AML-193 (cell line): ENCODE data around the gene PWWP2B.

Source experiments
- DNase-seq, 2 experiments: peaks; one replicate each; lab custom pipeline; 2025; lab: John Stamatoyannopoulos, UW

The PWWP2B gene

DNA sequence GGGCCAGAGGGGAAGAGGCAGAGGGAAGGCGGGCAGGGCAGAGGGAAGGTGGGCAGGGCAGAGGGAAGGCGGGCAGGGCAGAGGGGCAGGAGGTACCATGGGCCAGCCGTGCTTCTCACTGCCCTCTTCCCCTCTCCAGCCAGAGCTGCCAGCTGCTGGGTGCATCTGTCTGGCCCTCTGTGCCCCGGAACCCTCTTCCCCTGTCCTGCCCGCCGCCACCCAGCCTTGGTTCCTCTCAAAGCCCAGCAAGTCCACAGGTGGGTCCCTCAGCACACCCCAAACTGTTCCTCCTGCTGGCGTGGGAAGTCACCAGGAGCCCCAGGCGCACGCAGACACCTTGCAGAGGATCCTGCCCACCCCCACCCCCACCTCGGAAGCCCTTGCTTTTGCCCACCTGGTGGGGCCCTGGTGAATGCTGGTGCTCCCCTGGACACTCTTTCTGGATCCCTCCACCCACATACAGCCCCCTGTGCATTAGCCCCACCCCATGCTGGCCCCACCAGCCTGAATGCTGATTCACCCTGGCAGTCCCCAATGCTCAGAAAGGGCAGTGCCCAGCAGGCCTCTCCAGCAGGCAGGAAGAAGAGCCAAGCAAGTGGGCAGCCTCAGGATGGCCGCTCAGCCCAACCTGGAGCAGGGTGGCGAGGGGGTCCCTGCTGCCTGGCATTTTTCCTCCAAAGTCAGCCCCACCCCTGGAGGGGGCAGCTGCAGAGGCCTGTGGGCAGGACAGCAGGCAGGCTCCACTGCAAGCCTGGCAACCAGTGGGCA, 1.9 kb upstream of the PWWP2B start:
- no peak for DNase-seq

DNA sequence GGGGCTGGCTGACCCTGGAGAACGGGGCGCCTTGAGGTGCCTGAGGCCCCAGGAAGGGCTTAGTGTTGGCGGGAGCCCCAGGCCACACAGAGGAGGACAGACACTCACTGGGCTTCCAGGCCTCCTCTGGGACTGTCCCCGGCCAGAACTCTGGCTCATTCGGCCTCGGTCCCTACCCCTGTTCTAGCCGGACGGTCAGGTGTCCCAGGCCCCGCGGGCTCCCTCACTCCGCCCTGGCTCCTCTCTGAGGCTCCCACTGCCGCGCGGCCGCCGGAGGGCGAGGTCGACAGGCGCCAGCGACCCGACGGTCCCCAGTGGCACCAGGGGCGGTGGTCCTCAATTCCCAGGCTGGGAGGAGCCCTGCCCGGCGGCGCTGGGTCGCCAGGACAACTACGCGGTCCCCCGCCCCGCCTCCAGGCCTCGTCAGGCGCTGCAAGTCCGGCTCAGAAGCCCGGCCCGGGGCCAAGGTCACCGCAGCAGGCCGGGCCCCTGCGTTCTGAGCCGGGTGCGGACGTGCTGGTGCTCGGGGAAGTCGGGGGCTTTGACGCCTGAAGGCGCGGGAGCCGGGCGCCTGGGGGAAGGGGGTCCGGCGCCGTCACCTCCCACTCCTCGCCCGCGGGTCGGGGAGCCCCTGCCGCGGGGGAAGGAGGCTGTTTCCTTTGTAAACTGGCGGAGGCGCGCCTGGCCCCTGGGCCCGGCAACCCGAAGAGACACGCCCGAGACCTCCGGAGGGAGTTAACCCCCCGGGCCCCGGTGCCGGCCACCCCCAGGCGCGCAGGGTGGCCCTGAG, 1.1 kb upstream of the PWWP2B start:
- peak in 1 of 2 experiments; percentile 14 for DNase-seq

DNA sequence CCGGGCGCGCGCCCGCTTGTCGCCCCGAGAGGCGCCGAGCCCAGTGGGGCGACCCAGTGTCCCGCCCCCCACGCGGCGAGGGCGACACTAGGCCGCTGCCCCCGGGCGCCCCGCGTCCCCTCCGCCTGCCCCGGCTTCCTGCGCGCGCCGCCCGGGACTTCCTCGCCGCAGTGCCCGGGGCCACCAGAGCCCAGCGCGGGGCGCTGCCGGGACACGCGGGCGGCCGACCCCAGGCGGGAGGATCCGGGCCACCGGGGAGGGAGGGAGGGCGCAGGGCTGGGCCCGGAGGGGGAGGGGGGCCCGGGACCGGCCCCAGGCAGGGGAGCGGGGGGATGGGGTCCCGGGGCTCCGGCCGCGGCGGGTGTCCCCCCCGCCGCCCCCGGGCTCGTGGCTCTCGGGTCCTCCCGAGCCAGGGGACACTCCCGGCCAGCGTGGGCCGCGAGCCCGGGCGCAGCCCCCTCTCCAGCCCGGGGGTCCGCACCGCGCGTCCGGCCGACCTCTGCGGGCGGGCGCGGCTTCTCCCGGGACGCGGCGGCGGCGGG, 435 bp upstream of the PWWP2B start:
- DNase-seq = peak; percentile 22 to 30

- DNase-seq = peak; percentile 21 to 38
Observed at GRCh38 chr10:132397671-132398565, 918 bp downstream of the PWWP2B start.

DNA sequence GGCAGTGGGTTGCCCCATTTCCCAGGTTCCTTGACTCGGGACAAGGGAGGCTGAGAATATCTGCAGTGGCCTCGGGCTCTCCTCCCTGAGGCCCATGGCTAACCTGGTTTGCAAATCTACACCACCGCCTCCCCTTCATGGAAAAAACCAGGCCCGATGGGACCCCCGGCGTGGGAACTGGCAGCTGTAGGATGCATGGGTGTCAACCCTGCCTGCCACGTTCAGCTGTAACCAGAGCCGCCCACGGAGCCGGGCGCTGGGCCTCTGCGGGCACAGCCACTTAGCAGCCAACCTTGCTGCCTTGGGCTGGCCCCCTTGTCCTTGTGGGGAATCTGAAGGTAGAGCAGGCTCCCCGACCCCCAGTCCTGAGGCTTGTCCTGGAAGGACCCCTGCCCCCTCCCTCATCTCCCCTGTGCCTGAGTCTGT, 1.6 kb downstream of the PWWP2B start:
- no peak for DNase-seq

- no peak for DNase-seq
Observed at GRCh38 chr10:132399117-132400035, 2.4 kb downstream of the PWWP2B start.

DNA sequence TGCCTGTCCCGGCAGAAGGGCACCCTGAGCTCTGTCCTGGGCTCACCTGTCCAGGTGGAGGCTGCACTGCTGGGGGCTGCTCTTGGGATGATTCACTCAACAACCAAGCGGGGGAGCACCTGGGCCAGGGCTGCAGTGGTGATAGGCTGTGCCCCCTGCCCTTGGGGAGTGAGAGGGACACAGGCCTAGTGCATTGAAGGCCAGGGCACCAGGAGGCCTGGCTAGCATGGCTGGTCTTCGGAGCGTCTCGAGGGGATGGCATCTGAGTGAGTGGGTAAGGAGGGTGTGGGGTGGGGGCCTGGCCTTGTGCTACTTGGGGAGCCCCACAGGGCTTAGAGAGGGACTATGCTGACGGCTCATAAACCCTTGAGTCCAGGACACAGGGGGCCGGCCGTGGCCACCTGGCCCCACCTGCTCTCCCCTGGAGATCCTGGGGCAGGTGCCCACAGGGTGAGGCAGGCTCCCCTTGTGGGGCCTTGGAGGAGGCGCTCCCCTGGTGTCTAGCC, 3.1 kb downstream of the PWWP2B start:
- DNase-seq = no peak

- DNase-seq = no peak
Observed at GRCh38 chr10:132400547-132401151, 3.6 kb downstream of the PWWP2B start.

- DNase-seq = no peak
Observed at GRCh38 chr10:132401401-132402118, 4.6 kb downstream of the PWWP2B start.

DNA sequence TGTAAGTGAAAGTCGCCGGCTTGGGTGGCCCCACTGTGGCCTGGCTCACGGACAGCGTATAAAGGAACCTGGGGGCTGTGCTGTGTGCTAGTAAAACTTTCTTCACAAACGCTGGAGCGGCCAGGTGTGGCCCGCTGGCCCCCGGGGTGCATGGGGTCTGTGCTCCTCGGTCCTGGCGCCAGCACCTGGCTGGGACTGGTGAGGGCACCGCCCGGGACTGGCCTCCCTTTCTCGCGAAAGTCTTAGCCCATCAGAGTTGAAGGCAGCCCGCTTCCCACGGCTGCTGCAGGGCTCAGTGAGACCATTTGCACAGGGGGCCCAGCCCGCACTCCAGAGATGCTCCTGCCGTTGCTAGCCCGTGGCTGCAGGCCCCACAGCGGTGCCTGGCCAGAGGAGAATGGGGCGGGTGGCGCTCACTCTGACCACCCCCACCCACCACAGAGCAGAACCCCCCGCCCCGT, 5.8 kb downstream of the PWWP2B start:
- DNase-seq = no peak

DNA sequence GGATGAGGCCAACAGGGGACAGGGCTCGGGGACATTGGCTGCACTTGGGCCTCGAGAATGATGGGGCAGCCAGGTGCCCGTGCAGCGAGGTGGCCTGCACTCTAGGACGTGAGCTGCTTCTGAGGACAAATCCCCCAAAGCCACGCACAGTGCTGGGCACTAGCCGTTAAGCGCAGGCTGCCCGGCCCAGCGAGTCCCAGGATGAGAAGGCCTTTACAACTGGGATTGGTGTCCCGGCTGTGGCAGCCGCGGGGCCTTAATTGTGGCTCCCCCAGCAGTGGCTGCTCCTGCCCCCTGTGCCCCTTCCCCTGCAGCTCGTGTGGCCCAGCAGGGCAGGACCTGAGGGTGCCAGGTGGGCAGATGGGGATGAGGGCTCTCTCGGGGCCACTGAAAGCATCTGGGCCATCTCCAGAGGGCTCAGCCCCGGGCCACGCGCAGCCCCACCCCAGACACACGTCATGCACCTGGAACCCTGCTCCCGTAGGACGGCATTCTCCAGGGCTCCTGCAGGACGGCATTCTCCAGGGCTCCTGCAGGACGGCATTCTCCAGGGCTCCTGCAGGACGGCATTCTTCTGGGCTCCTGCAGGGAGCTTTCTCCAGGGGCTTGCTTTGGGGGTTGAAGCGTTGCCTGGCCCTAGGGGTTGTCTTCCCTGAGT, 6.6 kb downstream of the PWWP2B start:
- no peak for DNase-seq

- DNase-seq = no peak
Observed at GRCh38 chr10:132404169-132404880, 7.3 kb downstream of the PWWP2B start.

DNA sequence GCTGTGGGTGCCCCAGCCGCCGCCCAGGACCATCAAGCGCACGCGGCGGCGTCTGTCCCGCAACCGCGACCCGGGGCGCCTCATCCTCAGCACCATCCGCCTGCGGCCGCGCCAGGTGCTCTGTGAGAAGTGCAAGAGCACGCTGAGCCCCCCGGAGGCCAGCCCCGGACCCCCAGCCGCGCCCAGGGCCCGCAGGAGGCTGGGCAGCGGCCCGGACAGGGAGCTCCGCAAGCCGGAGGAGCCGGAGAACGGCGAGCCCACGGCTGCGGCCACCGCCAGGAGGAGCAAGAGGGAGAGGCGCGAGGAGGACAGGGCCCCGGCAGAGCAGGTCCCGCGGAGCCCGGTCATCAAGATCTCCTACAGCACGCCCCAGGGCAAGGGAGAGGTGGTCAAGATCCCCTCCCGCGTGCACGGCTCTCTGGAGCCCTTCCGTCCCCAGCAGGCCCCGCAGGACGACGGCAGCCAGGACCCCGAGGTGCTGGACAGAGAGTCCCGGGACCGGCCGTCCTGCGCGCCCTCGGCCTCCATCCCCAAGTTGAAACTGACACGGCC, 8.0 kb downstream of the PWWP2B start:
- DNase-seq = no peak

- no peak for DNase-seq
Observed at GRCh38 chr10:132405463-132405991, 8.5 kb downstream of the PWWP2B start.

- DNase-seq = no peak
Observed at GRCh38 chr10:132406181-132406580, 9.2 kb downstream of the PWWP2B start.

- no peak for DNase-seq
Observed at GRCh38 chr10:132406750-132407149, 9.8 kb downstream of the PWWP2B start.

DNA sequence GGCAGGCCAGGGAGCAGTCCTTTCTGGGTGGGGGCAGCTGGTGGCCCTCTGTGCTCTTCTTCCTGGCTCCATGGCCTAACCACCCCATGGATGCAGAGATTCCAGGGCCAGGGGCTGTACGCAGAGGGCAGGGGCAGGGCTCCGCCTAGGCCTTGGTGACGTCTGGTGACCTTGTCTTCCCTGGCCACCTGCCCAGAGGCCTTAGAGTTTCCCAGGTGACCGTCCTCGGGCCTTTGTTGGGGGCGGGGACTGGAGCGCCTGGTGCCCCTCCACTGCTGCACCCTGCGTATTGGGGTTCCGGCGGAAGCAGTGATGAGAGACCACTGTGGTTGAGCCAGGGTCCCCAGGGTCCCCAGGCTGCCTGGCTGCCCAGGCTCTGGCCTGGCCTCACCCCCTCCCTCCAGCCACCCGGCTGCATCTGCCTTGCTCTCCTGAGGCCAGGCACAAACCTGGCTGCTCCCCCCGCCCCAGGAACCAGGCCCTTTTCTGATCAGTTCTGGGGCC, 10.3 kb downstream of the PWWP2B start:
- DNase-seq = no peak
